GM13976 (cell line): ENCODE data around the gene OR52N2.

ENCODE experiments used
- DNase-seq: peaks from one replicate; pipeline ENCODE4 v3.0.0; 2012; ENCODE audit warnings: low spot score
- in situ Hi-C: fragments of 300-500 bp; cut with MboI; formaldehyde crosslinking; loops from one replicate; pipeline ENCODE4 v1.12.0; 2022; ENCODE audit warnings: low sequenced_read_pairs, mixed read lengths, inconsistent platforms; ENCODE audit not compliant: unreplicated experiment
- TF ChIP-seq, protein P1 (sequence below): IDR thresholded peaks from 2 replicates; pipeline ENCODE4 v1.5.1; 2012; ENCODE audit warnings: borderline replicate concordance, mild to moderate bottlenecking; ENCODE audit not compliant: insufficient read depth; ENCODE audit errors: extremely low read depth, missing control alignments, control extremely low read depth

The OR52N2 gene

DNA sequence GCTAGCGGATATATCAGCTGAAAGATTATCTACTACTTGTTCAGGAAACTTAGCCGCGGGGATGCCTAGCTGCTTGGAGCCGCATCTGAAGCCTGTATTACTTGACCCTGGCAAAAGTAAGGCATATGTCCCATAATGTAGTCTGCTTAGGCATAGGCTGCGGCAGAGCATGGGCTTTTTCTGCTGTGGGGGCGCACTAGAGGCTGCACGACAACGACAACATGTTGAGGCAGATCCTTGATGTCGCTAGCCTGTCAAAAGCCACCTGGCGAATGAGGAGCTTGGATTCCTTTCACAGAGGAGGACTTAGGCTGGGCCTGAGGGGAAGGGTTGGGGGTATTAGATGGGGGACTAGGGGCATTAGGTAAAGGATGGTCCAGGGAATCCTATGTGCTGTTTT lies 1.1 kb upstream of the OR52N2 start:
- TF ChIP-seq, protein P1, sequence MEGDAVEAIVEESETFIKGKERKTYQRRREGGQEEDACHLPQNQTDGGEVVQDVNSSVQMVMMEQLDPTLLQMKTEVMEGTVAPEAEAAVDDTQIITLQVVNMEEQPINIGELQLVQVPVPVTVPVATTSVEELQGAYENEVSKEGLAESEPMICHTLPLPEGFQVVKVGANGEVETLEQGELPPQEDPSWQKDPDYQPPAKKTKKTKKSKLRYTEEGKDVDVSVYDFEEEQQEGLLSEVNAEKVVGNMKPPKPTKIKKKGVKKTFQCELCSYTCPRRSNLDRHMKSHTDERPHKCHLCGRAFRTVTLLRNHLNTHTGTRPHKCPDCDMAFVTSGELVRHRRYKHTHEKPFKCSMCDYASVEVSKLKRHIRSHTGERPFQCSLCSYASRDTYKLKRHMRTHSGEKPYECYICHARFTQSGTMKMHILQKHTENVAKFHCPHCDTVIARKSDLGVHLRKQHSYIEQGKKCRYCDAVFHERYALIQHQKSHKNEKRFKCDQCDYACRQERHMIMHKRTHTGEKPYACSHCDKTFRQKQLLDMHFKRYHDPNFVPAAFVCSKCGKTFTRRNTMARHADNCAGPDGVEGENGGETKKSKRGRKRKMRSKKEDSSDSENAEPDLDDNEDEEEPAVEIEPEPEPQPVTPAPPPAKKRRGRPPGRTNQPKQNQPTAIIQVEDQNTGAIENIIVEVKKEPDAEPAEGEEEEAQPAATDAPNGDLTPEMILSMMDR, result no peak
- in situ Hi-C loops, result loop anchor here (10.0 kb wide), 1 partner anchor 203 kb away; no protein-coding TSS in a partner anchor
- DNase-seq, result no peak

DNA sequence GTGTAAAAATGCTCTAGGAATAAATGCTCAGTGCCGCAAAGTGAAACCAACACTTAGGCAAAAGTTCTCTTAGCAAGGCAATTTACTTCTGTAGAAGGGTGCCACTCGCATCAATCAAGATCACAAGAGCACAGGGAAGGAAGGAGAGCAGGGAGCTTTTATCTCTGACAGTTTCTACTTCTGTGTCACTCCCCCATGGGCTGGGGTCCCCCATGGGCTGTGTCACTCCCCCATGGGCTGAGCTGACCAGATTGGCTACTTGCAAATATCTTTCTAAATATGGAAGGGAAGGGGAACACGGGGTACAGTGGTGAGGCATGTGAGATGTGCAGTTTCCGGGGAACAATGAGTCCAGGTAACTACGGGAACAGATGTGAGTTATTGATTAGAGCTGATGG lies 397 bp downstream of the OR52N2 start:
- in situ Hi-C loops, result loop anchor here (10.0 kb wide), 1 partner anchor 204 kb away; no protein-coding TSS in a partner anchor
- DNase-seq, result no peak
- TF ChIP-seq, protein P1, result no peak

- in situ Hi-C loops, result loop anchor here (10.0 kb wide), 1 partner anchor 205 kb away; no protein-coding TSS in a partner anchor
- TF ChIP-seq, protein P1, result no peak
- no peak for DNase-seq
These were observed 1.4 kb downstream of the OR52N2 start for GRCh38 chr11:5809905-5810795.

- in situ Hi-C loops, result no loop called here
- no peak for DNase-seq
- TF ChIP-seq, protein P1, result no peak
These were observed 6.8 kb downstream of the OR52N2 start for GRCh38 chr11:5815534-5815933.

DNA sequence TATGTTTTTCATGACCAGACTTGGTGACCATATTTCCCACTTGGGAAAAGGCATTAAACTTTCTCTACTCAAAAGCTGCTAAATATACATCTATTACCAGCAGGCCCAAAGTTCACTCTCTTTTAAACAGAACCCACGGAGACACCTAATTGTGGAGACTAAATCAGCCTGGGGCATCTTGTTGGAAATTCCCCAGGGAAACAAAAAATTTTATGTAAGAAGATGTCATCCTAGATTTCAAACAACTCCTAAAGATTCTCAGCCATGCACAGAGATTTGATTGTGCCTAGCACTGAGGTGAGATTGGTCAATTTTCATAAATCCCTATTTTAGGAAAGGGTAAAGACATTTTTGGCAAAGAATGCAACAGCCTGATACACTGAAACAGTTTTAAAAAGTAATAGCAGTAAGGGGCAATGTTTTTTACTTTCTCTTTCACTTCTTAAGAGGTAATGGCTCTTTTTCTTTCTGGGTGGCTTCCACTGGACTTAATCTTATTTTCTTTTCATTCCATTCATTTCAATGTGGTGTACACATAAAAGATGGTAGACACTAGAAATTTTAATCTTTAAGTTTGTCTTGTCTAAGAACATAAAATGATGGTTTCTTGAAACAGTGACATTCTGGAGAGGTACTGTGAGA lies 9.6 kb downstream of the OR52N2 start:
- TF ChIP-seq, protein P1, result no peak
- DNase-seq, result peak; percentile 10
- in situ Hi-C loops, result no loop called here

GRCh38 chr11:5831196-5831829 lies 22.6 kb downstream of the OR52N2 start:
- DNase-seq, result no peak
- in situ Hi-C loops, result no loop called here
- TF ChIP-seq, protein P1, result no peak
